Ectodermal cell (in vitro differentiated cells): ENCODE results near the gene VSIG10L.

Source experiments
- H3K27ac ChIP-seq: 2 replicates; pipeline ENCODE4 v1.7.0; 2013; ENCODE audit warnings: mild to moderate bottlenecking, low read depth, low read length; ENCODE audit not compliant: insufficient read depth, poor library complexity, severe bottlenecking
- H3K27me3 ChIP-seq: 2 replicates; pipeline ENCODE4 v1.7.0; 2013; ENCODE audit warnings: mild to moderate bottlenecking, low read length; ENCODE audit not compliant: insufficient read depth, control insufficient read depth, poor library complexity, severe bottlenecking
- H3K36me3 ChIP-seq: one replicate; pipeline ENCODE4 v1.7.0; 2013; ENCODE audit warnings: low read length; ENCODE audit not compliant: control insufficient read depth, insufficient read depth
- H3K4me1 ChIP-seq: one replicate; pipeline ENCODE4 v1.7.0; 2013; ENCODE audit warnings: low read length; ENCODE audit not compliant: control insufficient read depth, insufficient read depth
- H3K4me3 ChIP-seq: 2 replicates; pipeline ENCODE4 v1.7.0; 2013; ENCODE audit warnings: low read depth, low read length, control low read depth; ENCODE audit not compliant: insufficient read depth
- H3K9me3 ChIP-seq: 2 replicates; pipeline ENCODE4 v1.7.0; 2013; ENCODE audit warnings: mild to moderate bottlenecking, low read length, moderate library complexity; ENCODE audit not compliant: control insufficient read depth
- WGBS, 2 experiments: methylation state at CpG; one replicate each; pipeline ENCODE4 v1.1.7; 2013; ENCODE audit warnings: missing lambda C conversion rate in 2 of 2; 5-methylcytosine and 5-hydroxymethylcytosine counted together

The VSIG10L gene

GRCh38 chr19:51365965-51366388 lies 24.0 kb upstream of the VSIG10L start, which contains the start of gene ETFB:
TSS of gene ETFB (minus strand) at chr19:51366388. CDS start at chr19:51366326, 62 bp downstream.
- WGBS, 2 experiments = 1% methylated on average over 27 of the region's 27 CpGs
- peak within 1 kb of the TSS; percentile 57 for H3K27ac ChIP-seq
- H3K4me1 ChIP-seq = peaks cover 16% of the 10 kb centered on the region
- H3K36me3 ChIP-seq = no peaks in the 10 kb centered on the region
- no peaks in the 10 kb centered on the region for H3K27me3 ChIP-seq
- no peaks in the 10 kb centered on the region for H3K9me3 ChIP-seq
- H3K4me3 ChIP-seq = peak within 1 kb of the TSS; percentile 86

GRCh38 chr19:51365211-51365964 lies 23.4 kb upstream of the VSIG10L start:
- H3K36me3 ChIP-seq = no peaks in the 10 kb centered on the region
- H3K27ac ChIP-seq = no peak overlapping the region
- H3K27me3 ChIP-seq = no peaks in the 10 kb centered on the region
- H3K9me3 ChIP-seq = no peaks in the 10 kb centered on the region
- H3K4me3 ChIP-seq = peak overlapping the region; percentile 86
- WGBS, 2 experiments = 53% methylated on average over 10 of the region's 10 CpGs
- peaks cover 16% of the 10 kb centered on the region for H3K4me1 ChIP-seq

- no peak overlapping the region for H3K27ac ChIP-seq
- no peaks in the 10 kb centered on the region for H3K36me3 ChIP-seq
- H3K4me3 ChIP-seq = no peak overlapping the region
- peaks cover 16% of the 10 kb centered on the region for H3K4me1 ChIP-seq
- no peaks in the 10 kb centered on the region for H3K27me3 ChIP-seq
- no peaks in the 10 kb centered on the region for H3K9me3 ChIP-seq
- 85% methylated on average over 15 of the region's 15 CpGs for WGBS, 2 experiments
Measured at GRCh38 chr19:51364200-51365106, 22.5 kb upstream of the VSIG10L start.

GRCh38 chr19:51361239-51361638 lies 19.3 kb upstream of the VSIG10L start:
- WGBS, 2 experiments = 91 to 92% methylated on average over 13 of the region's 13 CpGs
- Histone ChIP-seq H3K27me3 (no peaks in the 10 kb centered on the region), H3K27ac (no peak overlapping the region), H3K9me3 (no peaks in the 10 kb centered on the region), H3K4me1 (peaks cover 8% of the 10 kb centered on the region), H3K36me3 (no peaks in the 10 kb centered on the region), H3K4me3 (no peak overlapping the region)

- 88 to 89% methylated on average over 2 of the region's 4 CpGs for WGBS, 2 experiments
- no peak overlapping the region for H3K27ac ChIP-seq
- no peaks in the 10 kb centered on the region for H3K27me3 ChIP-seq
- H3K36me3 ChIP-seq = no peaks in the 10 kb centered on the region
- no peak overlapping the region for H3K4me3 ChIP-seq
- peaks cover 3% of the 10 kb centered on the region for H3K4me1 ChIP-seq
- no peaks in the 10 kb centered on the region for H3K9me3 ChIP-seq
Measured at GRCh38 chr19:51359294-51359693, 17.4 kb upstream of the VSIG10L start.

GRCh38 chr19:51357952-51358351 lies 16.0 kb upstream of the VSIG10L start:
- Histone ChIP-seq H3K36me3 (no peaks in the 10 kb centered on the region), H3K4me1 (peaks cover 10% of the 10 kb centered on the region), H3K27me3 (no peaks in the 10 kb centered on the region), H3K4me3 (no peak overlapping the region), H3K9me3 (no peaks in the 10 kb centered on the region), H3K27ac (no peak overlapping the region)
- 94 to 96% methylated on average over 7 of the region's 7 CpGs for WGBS, 2 experiments

GRCh38 chr19:51356159-51356801 lies 14.3 kb upstream of the VSIG10L start:
- WGBS, 2 experiments = 92 to 95% methylated on average over 10 of the region's 10 CpGs
- no peaks in the 10 kb centered on the region for H3K36me3 ChIP-seq
- no peak overlapping the region for H3K4me3 ChIP-seq
- no peaks in the 10 kb centered on the region for H3K9me3 ChIP-seq
- no peaks in the 10 kb centered on the region for H3K27me3 ChIP-seq
- H3K4me1 ChIP-seq = peaks cover 12% of the 10 kb centered on the region
- H3K27ac ChIP-seq = no peak overlapping the region

GRCh38 chr19:51354742-51355148 lies 12.8 kb upstream of the VSIG10L start:
- peak overlapping the region; percentile 95 for H3K27ac ChIP-seq
- no peaks in the 10 kb centered on the region for H3K36me3 ChIP-seq
- no peaks in the 10 kb centered on the region for H3K9me3 ChIP-seq
- H3K27me3 ChIP-seq = no peaks in the 10 kb centered on the region
- H3K4me1 ChIP-seq = peaks cover 12% of the 10 kb centered on the region
- WGBS, 2 experiments = 0 to 2% methylated on average over 8 of the region's 8 CpGs
- H3K4me3 ChIP-seq = no peak overlapping the region

GRCh38 chr19:51354103-51354741 lies 12.3 kb upstream of the VSIG10L start:
- WGBS, 2 experiments = 40 to 43% methylated on average over 12 of the region's 12 CpGs
- Histone ChIP-seq H3K27ac (peak overlapping the region; percentile 95), H3K9me3 (no peaks in the 10 kb centered on the region), H3K4me3 (peak overlapping the region; percentile 8), H3K4me1 (peaks cover 12% of the 10 kb centered on the region), H3K27me3 (no peaks in the 10 kb centered on the region), H3K36me3 (no peaks in the 10 kb centered on the region)
